Hematopoietic multipotent progenitor cell (in vitro differentiated cells): ENCODE results near the gene FOXD1. TPM values are rescaled to one million over a fixed set of nuclear protein-coding genes. Genes with fewer than 3 reads are reported as not detected.
"Not testable (repeated sequence)": the region's sequence is repeated elsewhere in the genome, so short reads cannot be mapped to it uniquely, and the experiment has no call there.

Experiments
- DNase-seq, 3 donors: peaks; one replicate each; pipeline ENCODE4 v3.0.0-alpha.2; 2011 to 2015; ENCODE audit warnings: low read depth in 2 of 3, low spot score in 2 of 3
- total RNA-seq: library from RNA; depleted of rRNA; stranded (reverse); fragments of >200 nt; gene quantifications from one replicate; pipeline ENCODE4 v1.2.3, GENCODE V29; 2012

The FOXD1 gene
- total RNA-seq, 1 donor: not detected

- DNase-seq: no peak
These were observed 29.5 kb downstream of the FOXD1 start for GRCh38 chr5:73419117-73419464.

- DNase-seq: no peak
These were observed 30.3 kb downstream of the FOXD1 start for GRCh38 chr5:73418244-73418691.

GRCh38 chr5:73417303-73418034 is 31.1 kb downstream of the FOXD1 start:
- no peak for DNase-seq

- DNase-seq: no peak
These were observed 33.0 kb downstream of the FOXD1 start for GRCh38 chr5:73415617-73416016.

GRCh38 chr5:73415171-73415570 is 33.4 kb downstream of the FOXD1 start:
- no peak for DNase-seq

- DNase-seq: no peak
These were observed 36.0 kb downstream of the FOXD1 start for GRCh38 chr5:73412597-73412988.

GRCh38 chr5:73411936-73412596 is 36.5 kb downstream of the FOXD1 start:
- DNase-seq: no peak

- not testable (repeated sequence) for DNase-seq
These were observed 38.6 kb downstream of the FOXD1 start for GRCh38 chr5:73409927-73410326.

GRCh38 chr5:73405691-73406090 is 42.9 kb downstream of the FOXD1 start:
- DNase-seq: no peak

- no peak for DNase-seq
These were observed 48.8 kb downstream of the FOXD1 start for GRCh38 chr5:73399775-73400174.

Other genes with a start within 250 kb of the FOXD1 start
- 141 TPM for gene BTF3, start 49.7 kb upstream of the FOXD1 start, total RNA-seq
- 14.8 TPM for gene ANKRA2, start 116.9 kb upstream of the FOXD1 start, total RNA-seq
- gene UTP15, start 117.0 kb upstream of the FOXD1 start, total RNA-seq: 31.0 TPM
- 0.27 TPM for gene ARHGEF28, start 177.4 kb upstream of the FOXD1 start, total RNA-seq